HepG2 (cell line): Measurements from ENCODE around the gene GNG7. TPM values are rescaled to one million over a fixed set of nuclear protein-coding genes. Genes with fewer than 3 reads are reported as not detected.

Source experiments
- NCOR1 ChIP-seq: fragments of 200-600 bp; sonication (generic); IDR thresholded peaks from 2 replicates; pipeline ENCODE4 v1.7.0; 2017; ENCODE audit warnings: antibody characterized with exemption, low read length, borderline replicate concordance
- NPAS2 ChIP-seq: sonication (generic); formaldehyde crosslinking; IDR thresholded peaks from 2 replicates; pipeline ENCODE4 v1.8.0; 2022; ENCODE audit warnings: mild to moderate bottlenecking, missing genetic modification reagents, borderline replicate concordance
- XBP1 ChIP-seq: sonication (generic); formaldehyde crosslinking; IDR thresholded peaks from 2 replicates; pipeline ENCODE4 v1.5.0; 2020; ENCODE audit warnings: missing genetic modification reagents
- ZNF777 ChIP-seq: sonication (generic); formaldehyde crosslinking; IDR thresholded peaks from 2 replicates; pipeline ENCODE4 v1.4.0; 2020; ENCODE audit warnings: missing genetic modification reagents
- polyA plus RNA-seq, 8 experiments: library from polyadenylated mRNA; depleted of rRNA in 3 of 8; stranded (reverse) in 7 of 8; unstranded in 1 of 8; fragments of >200 nt; fragmentation: Illumina TruSeq in 4 of 8; extraction: Trizol in 4 of 8; gene quantifications; 2 replicates each; pipeline versions ENCODE4 v1.2.1 to v1.2.3, GENCODE V29; 2011 to 2016; ENCODE audit warnings: low read depth in 4 of 8, missing spikeins in 1 of 8, mixed read lengths in 1 of 8; ENCODE audit not compliant: insufficient read depth in 1 of 8
- total RNA-seq, 5 experiments: library from RNA; depleted of rRNA; stranded (reverse); fragments of >200 nt; fragmentation: Illumina TruSeq; extraction: Trizol; gene quantifications; 2 replicates each; pipeline ENCODE4 v1.2.3, GENCODE V29; 2016; ENCODE audit warnings: low read depth in 1 of 5
- TF ChIP-seq, protein P1 (sequence below): sonication (generic); formaldehyde crosslinking; IDR thresholded peaks from 2 replicates; pipeline ENCODE4 v1.4.0; 2020; ENCODE audit warnings: mild to moderate bottlenecking, missing genetic modification reagents
- TF ChIP-seq, protein P2 (sequence below): sonication (generic); formaldehyde crosslinking; IDR thresholded peaks from 2 replicates; pipeline ENCODE4 v1.4.0; 2020; ENCODE audit warnings: missing genetic modification reagents, borderline replicate concordance
- TF ChIP-seq, protein P3 (sequence below), 2 experiments: sonication (generic) in 1 of 2; formaldehyde crosslinking in 1 of 2; IDR thresholded peaks; 2 replicates each; pipeline versions ENCODE4 v1.4.0 to v1.6.1; 2016 to 2020; ENCODE audit warnings: borderline replicate concordance in 1 of 2, low read depth in 1 of 2, mild to moderate bottlenecking in 1 of 2, missing genetic modification reagents in 1 of 2

GNG7 gene
- total and polyA plus RNA-seq, 2 of the 13 experiments (the other 11 are each of a cell fraction or from before 2014, with no cell fraction given): 1.4 to 3.3 TPM

DNA sequence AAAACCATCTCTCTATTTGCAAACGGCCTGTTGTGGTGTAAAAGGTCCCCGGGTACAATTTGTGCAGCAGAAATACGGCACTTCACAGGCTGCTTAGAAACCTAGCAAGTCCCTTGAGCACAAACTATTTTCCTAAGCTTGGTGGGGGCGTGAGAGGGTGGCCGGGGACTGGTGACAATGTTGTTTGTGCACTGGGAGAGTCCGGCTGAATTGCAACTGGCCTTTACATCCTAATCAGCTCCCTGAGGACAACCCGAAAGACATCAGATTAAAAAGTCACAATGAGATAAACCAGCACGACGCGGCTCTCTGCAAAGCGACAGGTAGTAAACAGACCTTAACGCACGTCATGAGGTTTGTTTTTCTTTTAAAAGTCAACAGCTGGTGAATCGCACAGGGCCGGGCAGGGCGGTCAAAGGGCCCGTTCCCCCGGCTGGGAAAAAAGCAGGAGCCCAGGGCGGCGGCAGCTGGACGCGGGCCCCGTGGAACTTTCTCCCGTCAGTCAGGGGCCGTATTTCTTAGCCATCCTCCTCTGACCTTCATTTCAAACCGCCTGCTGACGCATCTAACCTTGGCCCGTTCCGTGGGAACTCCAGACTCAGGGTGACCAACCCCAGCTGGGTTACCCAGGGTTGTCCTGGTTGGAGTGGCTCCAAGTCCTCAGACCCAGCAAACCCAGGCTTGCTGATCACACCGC lies 114.3 kb downstream of the GNG7 start (continued):
- TF ChIP-seq, protein P1, sequence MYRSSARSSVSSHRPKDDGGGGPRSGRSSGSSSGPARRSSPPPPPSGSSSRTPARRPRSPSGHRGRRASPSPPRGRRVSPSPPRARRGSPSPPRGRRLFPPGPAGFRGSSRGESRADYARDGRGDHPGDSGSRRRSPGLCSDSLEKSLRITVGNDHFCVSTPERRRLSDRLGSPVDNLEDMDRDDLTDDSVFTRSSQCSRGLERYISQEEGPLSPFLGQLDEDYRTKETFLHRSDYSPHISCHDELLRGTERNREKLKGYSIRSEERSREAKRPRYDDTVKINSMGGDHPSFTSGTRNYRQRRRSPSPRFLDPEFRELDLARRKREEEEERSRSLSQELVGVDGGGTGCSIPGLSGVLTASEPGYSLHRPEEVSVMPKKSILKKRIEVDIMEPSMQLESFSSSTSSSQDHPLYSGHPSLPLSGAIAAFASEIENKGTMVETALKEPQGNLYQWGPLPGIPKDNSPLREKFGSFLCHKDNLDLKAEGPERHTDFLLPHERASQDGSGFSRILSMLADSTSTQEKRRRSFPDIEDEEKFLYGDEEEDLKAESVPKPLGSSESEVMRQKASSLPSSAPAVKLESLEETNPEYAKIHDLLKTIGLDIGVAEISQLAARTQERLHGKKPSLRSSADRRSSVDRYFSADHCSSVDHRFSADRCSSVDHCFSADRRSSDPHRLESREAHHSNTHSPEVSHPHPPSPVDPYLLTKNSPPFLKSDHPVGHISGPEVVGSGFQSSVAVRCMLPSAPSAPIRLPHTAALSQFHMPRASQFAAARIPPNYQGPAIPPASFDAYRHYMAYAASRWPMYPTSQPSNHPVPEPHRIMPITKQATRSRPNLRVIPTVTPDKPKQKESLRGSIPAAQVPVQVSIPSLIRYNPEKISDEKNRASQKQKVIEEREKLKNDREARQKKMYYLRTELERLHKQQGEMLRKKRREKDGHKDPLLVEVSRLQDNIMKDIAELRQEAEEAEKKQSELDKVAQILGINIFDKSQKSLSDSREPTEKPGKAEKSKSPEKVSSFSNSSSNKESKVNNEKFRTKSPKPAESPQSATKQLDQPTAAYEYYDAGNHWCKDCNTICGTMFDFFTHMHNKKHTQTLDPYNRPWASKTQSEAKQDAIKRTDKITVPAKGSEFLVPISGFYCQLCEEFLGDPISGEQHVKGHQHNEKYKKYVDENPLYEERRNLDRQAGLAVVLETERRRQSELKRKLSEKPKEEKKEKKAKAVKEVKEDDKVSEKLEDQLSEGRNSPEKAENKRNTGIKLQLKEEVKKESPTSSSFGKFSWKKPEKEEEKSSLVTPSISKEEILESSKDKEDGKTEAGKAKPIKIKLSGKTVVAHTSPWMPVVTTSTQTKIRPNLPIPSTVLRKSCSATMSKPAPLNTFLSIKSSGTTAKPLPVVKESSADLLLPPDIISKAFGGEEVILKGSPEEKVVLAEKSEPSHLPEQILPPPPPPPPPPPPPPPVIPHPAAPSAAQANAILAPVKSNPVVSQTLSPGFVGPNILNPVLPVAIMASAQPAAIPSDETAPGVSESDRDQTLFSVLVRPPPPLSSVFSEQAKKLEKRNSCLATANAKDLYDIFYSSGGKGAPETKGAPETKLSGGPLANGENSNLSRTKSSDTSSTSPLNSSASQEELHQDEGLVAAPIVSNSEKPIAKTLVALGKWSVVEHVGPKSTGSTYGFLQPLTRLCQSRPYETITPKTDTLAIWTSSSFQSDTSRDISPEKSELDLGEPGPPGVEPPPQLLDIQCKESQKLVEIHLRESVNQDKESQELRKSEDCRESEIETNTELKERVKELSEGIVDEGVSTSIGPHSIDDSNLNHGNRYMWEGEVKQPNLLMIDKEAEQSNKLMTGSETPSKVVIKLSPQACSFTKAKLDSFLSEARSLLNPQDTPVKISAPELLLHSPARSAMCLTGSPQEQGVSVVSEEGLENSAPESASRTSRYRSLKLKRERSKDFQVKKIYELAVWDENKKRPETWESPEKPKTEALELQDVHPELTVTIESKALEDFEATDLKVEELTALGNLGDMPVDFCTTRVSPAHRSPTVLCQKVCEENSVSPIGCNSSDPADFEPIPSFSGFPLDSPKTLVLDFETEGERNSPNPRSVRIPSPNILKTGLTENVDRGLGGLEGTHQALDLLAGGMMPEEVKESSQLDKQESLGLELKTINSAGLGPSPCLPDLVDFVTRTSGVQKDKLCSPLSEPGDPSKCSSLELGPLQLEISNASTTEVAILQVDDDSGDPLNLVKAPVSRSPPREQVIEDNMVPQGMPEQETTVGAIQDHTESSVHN (CRISPR knock-in tag): no peak
- TF ChIP-seq, protein P2, sequence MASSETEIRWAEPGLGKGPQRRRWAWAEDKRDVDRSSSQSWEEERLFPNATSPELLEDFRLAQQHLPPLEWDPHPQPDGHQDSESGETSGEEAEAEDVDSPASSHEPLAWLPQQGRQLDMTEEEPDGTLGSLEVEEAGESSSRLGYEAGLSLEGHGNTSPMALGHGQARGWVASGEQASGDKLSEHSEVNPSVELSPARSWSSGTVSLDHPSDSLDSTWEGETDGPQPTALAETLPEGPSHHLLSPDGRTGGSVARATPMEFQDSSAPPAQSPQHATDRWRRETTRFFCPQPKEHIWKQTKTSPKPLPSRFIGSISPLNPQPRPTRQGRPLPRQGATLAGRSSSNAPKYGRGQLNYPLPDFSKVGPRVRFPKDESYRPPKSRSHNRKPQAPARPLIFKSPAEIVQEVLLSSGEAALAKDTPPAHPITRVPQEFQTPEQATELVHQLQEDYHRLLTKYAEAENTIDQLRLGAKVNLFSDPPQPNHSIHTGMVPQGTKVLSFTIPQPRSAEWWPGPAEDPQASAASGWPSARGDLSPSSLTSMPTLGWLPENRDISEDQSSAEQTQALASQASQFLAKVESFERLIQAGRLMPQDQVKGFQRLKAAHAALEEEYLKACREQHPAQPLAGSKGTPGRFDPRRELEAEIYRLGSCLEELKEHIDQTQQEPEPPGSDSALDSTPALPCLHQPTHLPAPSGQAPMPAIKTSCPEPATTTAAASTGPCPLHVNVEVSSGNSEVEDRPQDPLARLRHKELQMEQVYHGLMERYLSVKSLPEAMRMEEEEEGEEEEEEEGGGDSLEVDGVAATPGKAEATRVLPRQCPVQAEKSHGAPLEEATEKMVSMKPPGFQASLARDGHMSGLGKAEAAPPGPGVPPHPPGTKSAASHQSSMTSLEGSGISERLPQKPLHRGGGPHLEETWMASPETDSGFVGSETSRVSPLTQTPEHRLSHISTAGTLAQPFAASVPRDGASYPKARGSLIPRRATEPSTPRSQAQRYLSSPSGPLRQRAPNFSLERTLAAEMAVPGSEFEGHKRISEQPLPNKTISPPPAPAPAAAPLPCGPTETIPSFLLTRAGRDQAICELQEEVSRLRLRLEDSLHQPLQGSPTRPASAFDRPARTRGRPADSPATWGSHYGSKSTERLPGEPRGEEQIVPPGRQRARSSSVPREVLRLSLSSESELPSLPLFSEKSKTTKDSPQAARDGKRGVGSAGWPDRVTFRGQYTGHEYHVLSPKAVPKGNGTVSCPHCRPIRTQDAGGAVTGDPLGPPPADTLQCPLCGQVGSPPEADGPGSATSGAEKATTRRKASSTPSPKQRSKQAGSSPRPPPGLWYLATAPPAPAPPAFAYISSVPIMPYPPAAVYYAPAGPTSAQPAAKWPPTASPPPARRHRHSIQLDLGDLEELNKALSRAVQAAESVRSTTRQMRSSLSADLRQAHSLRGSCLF: 0 out of 2 replicates have a peak, but pooled peaks have one; percentile 5
- TF ChIP-seq ZNF777 (CRISPR knock-in tag) (peak; percentile 58; the same call in 1 of the 2 replicates), XBP1 (peak; percentile 71; the same call in 1 of the 2 replicates), NPAS2 (CRISPR knock-in tag) (no peak), NCOR1 (peak; percentile 63; the same call in 1 of the 2 replicates)
- TF ChIP-seq, protein P3, sequence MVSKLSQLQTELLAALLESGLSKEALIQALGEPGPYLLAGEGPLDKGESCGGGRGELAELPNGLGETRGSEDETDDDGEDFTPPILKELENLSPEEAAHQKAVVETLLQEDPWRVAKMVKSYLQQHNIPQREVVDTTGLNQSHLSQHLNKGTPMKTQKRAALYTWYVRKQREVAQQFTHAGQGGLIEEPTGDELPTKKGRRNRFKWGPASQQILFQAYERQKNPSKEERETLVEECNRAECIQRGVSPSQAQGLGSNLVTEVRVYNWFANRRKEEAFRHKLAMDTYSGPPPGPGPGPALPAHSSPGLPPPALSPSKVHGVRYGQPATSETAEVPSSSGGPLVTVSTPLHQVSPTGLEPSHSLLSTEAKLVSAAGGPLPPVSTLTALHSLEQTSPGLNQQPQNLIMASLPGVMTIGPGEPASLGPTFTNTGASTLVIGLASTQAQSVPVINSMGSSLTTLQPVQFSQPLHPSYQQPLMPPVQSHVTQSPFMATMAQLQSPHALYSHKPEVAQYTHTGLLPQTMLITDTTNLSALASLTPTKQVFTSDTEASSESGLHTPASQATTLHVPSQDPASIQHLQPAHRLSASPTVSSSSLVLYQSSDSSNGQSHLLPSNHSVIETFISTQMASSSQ (IDR thresholded peaks at IDR 0.05; ENCODE audit: low read depth): 0 out of 2 replicates have a peak, but pooled peaks have one; percentile 52
- TF ChIP-seq, protein P3 (CRISPR knock-in tag; IDR thresholded peaks at IDR 0.05; ENCODE audit: borderline replicate concordance): no peak
